Progenitor cell of endocrine pancreas (in vitro differentiated cells): Measurements from ENCODE around the gene RNF212B. TPM values are rescaled to one million over a fixed set of nuclear protein-coding genes. Genes with fewer than 3 reads are reported as not detected.

Experiments
- DNase-seq: peaks from one replicate; pipeline ENCODE4 v3.0.0; 2021; ENCODE audit warnings: low spot score; ENCODE audit not compliant: unreplicated experiment
- H3K27ac Mint-ChIP-seq: 2 replicates; pipeline ENCODE4 v1.8.0; 2021; ENCODE audit warnings: mild to moderate bottlenecking, moderate library complexity, mixed read lengths
- H3K27me3 Mint-ChIP-seq: 2 replicates; pipeline ENCODE4 v1.8.0; 2021; ENCODE audit warnings: mixed read lengths
- H3K36me3 Mint-ChIP-seq: 2 replicates; pipeline ENCODE4 v1.8.0; 2022; ENCODE audit warnings: mixed read lengths; ENCODE audit not compliant: insufficient read depth
- H3K4me1 Mint-ChIP-seq: 2 replicates; pipeline ENCODE4 v1.8.0; 2021; ENCODE audit warnings: low read depth, mixed read lengths
- H3K4me3 Mint-ChIP-seq: 2 replicates; pipeline ENCODE4 v1.8.0; 2021; ENCODE audit warnings: low read depth, mild to moderate bottlenecking, moderate library complexity, mixed read lengths
- H3K9me3 Mint-ChIP-seq: 2 replicates; pipeline ENCODE4 v1.8.0; 2021; ENCODE audit warnings: low read depth, mixed read lengths
- CTCF ChIP-seq: fragments of 200-600 bp; sonication (generic); IDR thresholded peaks from one replicate; pipeline ENCODE4 v1.5.0; 2021; ENCODE audit warnings: antibody characterized with exemption, mild to moderate bottlenecking; ENCODE audit not compliant: unreplicated experiment
- total RNA-seq: library from RNA; stranded (reverse); gene quantifications from 2 replicates; pipeline ENCODE4 v1.2.1, GENCODE V29; 2021

Gene RNF212B
- total RNA-seq, 1 donor from 2014 or later: not detected

DNA sequence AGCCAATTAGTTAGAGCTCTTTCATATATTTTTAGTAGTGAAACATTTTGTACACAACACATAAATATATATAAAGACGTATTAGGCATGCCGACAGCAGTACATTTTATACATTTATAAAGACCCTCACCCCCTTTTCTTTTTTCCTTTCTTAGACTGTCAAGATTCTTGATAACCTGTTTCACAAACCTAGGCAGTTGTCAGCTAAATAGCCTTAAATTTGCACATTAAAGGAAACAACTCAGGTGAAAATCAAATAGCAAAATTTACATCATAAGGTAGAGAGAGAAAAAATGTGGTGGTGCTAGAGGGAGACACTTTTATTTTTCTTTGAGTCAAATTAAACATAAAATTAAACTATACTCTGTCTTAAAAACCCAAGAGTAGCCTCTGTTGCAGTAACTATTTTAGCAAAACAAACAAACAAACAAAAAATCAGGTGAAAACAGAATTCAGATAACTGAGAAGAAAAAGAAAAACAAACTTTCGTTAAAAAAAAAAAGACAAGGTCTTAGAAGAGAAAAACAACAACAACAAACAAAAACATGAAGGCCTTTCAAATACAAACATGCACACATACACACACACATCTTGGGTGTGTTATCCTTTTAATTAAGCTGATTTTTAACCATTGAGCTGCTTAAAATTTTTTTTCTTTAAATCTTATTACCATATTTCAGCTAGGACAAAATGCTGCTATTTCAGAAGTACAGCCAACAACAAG, 31.2 kb upstream of the RNF212B start:
- no peak for DNase-seq
- no peaks in the 10 kb centered on the region for H3K36me3 Mint-ChIP-seq
- H3K4me1 Mint-ChIP-seq: peaks cover 1% of the 10 kb centered on the region
- H3K27me3 Mint-ChIP-seq: no peaks in the 10 kb centered on the region
- peaks cover 6% of the 10 kb centered on the region for H3K9me3 Mint-ChIP-seq
- H3K27ac Mint-ChIP-seq: no peak overlapping the region
- TF ChIP-seq CTCF: no peak
- no peak overlapping the region for H3K4me3 Mint-ChIP-seq

- Mint-ChIP-seq H3K27ac (no peak overlapping the region), H3K4me3 (no peak overlapping the region), H3K27me3 (no peaks in the 10 kb centered on the region), H3K4me1 (peaks cover 1% of the 10 kb centered on the region), H3K36me3 (no peaks in the 10 kb centered on the region), H3K9me3 (peaks cover 6% of the 10 kb centered on the region)
- no peak for TF ChIP-seq CTCF
- DNase-seq: no peak
Measured at GRCh38 chr14:23207146-23207540, 30.6 kb upstream of the RNF212B start.

- H3K36me3 Mint-ChIP-seq: no peaks in the 10 kb centered on the region
- no peak for TF ChIP-seq CTCF
- peaks cover 6% of the 10 kb centered on the region for H3K9me3 Mint-ChIP-seq
- H3K4me3 Mint-ChIP-seq: no peak overlapping the region
- H3K27me3 Mint-ChIP-seq: no peaks in the 10 kb centered on the region
- no peak for DNase-seq
- H3K4me1 Mint-ChIP-seq: peaks cover 1% of the 10 kb centered on the region
- no peak overlapping the region for H3K27ac Mint-ChIP-seq
Measured at GRCh38 chr14:23208324-23208723, 29.4 kb upstream of the RNF212B start.

DNA sequence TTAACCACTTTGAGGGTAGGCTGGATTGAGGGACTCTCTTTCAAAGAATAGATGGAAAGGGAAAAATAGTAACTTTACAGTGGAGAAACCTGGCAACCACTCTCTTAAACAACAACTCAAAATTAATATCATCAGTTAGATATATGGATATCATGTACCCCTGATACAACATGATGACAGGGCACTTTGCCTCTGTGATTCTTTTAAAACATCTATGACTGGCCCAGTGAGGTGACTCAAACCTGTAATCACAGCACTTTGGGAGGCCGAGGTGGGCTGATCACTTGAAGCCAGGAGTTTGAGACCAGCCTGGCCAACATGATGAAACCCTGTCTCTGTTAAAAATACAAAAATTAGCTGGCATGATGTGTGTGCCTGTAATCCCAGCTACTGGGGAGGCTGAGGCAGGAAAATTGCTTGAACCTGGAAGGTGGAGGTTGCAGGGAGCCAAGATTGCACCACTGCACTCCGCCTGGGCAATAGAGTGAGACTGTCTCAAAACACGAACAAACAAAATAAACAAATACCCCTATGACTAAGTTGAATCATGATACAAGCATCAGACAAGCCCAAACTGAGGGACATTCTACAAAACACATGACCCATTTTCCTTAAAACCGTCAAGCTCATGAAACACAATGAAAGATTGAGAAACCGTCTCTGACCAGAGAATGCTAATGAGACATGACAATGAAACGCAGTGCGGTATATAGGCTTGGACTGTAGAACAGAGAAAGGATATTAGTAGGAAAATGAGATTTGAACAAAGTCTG, 27.9 kb upstream of the RNF212B start:
- DNase-seq: no peak
- Mint-ChIP-seq H3K4me3 (no peak overlapping the region), H3K27ac (no peak overlapping the region), H3K4me1 (peaks cover 1% of the 10 kb centered on the region), H3K27me3 (no peaks in the 10 kb centered on the region), H3K9me3 (no peaks in the 10 kb centered on the region), H3K36me3 (no peaks in the 10 kb centered on the region)
- TF ChIP-seq CTCF: no peak

GRCh38 chr14:23215421-23215820, 22.3 kb upstream of the RNF212B start:
- Mint-ChIP-seq H3K27me3 (no peaks in the 10 kb centered on the region), H3K27ac (no peak overlapping the region), H3K9me3 (peaks cover 6% of the 10 kb centered on the region), H3K36me3 (no peaks in the 10 kb centered on the region), H3K4me3 (no peak overlapping the region), H3K4me1 (no peaks in the 10 kb centered on the region)
- TF ChIP-seq CTCF: no peak
- DNase-seq: no peak
